Neural crest cell (in vitro differentiated cells): ENCODE measurements around the gene MRFAP1L1. TPM values are rescaled to one million over a fixed set of nuclear protein-coding genes. Genes with fewer than 3 reads are reported as not detected.

Experiments used
- DNase-seq: peaks from one replicate; pipeline ENCODE4 v3.0.0; 2021; ENCODE audit warnings: low read depth, mixed read lengths, low spot score
- H3K27ac Mint-ChIP-seq: one replicate; pipeline ENCODE4 v1.8.0; 2021; ENCODE audit warnings: mild to moderate bottlenecking, mixed read lengths; ENCODE audit not compliant: unreplicated experiment
- H3K27me3 Mint-ChIP-seq: 2 replicates; pipeline ENCODE4 v1.8.0; 2021; ENCODE audit warnings: low read depth, mild to moderate bottlenecking, mixed read lengths
- H3K36me3 Mint-ChIP-seq: 2 replicates; pipeline ENCODE4 v1.8.0; 2021; ENCODE audit warnings: low read depth, mild to moderate bottlenecking, mixed read lengths
- H3K4me1 Mint-ChIP-seq: 2 replicates; pipeline ENCODE4 v1.8.0; 2021; ENCODE audit warnings: mixed read lengths
- H3K4me3 Mint-ChIP-seq: one replicate; pipeline ENCODE4 v1.8.0; 2021; ENCODE audit warnings: mild to moderate bottlenecking, mixed read lengths
- H3K9me3 Mint-ChIP-seq: 2 replicates; pipeline ENCODE4 v1.8.0; 2021; ENCODE audit warnings: mixed read lengths
- total RNA-seq: library from RNA; stranded (reverse); gene quantifications from 2 replicates; pipeline ENCODE4 v1.2.1, GENCODE V29; 2021
- TF ChIP-seq, protein P1 (sequence below): fragments of 200-600 bp; sonication (generic); conservative IDR thresholded peaks from 2 replicates; pipeline ENCODE4 v1.5.0; 2021; ENCODE audit warnings: antibody characterized with exemption, mild to moderate bottlenecking

Gene MRFAP1L1
- total RNA-seq, 1 donor from 2014 or later, result 70.4 TPM

DNA sequence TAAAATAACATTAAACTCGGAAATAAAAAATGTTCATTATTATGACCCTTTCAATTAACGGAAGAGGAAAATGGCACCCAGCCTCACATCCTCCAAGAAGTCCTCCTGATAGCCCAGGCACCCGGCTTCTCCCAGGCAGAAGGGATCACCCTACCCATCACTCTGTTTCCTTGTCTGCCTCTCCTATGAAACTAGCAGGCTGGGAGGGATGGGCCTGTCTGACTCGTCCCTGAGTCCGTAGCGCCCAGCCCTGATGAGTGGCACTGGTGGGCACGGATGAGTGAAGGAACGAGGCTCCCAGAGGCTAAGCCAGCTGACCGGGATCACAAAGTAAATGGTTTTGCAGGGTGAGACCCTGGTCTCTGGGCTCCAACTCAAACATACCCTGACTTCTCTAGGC, 44.2 kb upstream of the MRFAP1L1 start:
- no peak overlapping the region for H3K27ac Mint-ChIP-seq
- no peak for DNase-seq

DNA sequence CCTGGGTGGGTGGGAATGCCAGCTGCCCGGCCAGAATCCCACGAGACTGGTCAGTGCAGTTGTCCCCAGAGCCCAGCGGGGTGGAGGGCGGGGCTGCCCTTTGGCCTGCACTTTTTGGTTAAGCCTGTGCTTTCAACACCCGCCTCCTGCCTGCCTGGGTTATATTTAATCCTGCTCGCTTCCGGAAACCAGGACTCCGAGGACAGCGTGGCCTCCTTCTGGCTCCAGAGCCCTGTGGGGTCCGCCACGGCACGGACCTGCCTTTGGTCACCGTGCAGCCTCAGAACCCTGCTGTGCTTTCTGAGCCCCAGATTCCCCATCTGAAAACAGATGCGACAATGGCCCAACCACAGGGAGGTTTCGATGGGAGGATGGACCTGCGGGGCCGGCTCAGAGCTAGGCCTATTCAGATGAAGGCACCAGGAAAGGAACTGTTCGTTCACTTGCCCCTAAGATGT, 43.5 kb upstream of the MRFAP1L1 start:
- H3K27ac Mint-ChIP-seq, result no peak overlapping the region
- DNase-seq, result no peak
- peaks cover 29% of the 10 kb centered on the region for H3K4me1 Mint-ChIP-seq

More for the DNA sequence above, 44.2 kb upstream of the MRFAP1L1 start:
- TF ChIP-seq, protein P1, sequence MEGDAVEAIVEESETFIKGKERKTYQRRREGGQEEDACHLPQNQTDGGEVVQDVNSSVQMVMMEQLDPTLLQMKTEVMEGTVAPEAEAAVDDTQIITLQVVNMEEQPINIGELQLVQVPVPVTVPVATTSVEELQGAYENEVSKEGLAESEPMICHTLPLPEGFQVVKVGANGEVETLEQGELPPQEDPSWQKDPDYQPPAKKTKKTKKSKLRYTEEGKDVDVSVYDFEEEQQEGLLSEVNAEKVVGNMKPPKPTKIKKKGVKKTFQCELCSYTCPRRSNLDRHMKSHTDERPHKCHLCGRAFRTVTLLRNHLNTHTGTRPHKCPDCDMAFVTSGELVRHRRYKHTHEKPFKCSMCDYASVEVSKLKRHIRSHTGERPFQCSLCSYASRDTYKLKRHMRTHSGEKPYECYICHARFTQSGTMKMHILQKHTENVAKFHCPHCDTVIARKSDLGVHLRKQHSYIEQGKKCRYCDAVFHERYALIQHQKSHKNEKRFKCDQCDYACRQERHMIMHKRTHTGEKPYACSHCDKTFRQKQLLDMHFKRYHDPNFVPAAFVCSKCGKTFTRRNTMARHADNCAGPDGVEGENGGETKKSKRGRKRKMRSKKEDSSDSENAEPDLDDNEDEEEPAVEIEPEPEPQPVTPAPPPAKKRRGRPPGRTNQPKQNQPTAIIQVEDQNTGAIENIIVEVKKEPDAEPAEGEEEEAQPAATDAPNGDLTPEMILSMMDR, result no peak
- Mint-ChIP-seq H3K36me3 (no peaks in the 10 kb centered on the region), H3K4me1 (peaks cover 34% of the 10 kb centered on the region), H3K9me3 (no peaks in the 10 kb centered on the region), H3K27me3 (no peaks in the 10 kb centered on the region), H3K4me3 (no peak overlapping the region)

DNA sequence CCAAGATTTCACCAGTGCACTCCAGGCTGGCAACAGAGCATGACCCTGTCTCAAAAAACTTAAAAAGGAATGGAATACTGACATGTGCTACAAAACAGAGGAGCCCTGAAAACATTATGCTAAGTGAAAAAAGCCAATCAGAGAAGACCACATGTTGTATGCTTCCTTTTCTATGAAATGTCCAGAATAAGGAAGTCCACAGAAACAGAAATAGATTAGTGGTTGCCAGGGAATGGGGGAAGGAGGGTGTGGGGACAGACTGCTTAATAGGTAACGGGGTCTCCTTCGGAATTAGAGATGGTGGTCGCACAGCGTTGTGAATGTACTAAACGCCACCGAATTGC, 42.8 kb upstream of the MRFAP1L1 start:
- no peaks in the 10 kb centered on the region for H3K9me3 Mint-ChIP-seq
- H3K27ac Mint-ChIP-seq, result no peak overlapping the region
- no peak overlapping the region for H3K4me3 Mint-ChIP-seq
- no peaks in the 10 kb centered on the region for H3K27me3 Mint-ChIP-seq
- peaks cover 31% of the 10 kb centered on the region for H3K4me1 Mint-ChIP-seq
- TF ChIP-seq, protein P1, result no peak
- DNase-seq, result no peak
- H3K36me3 Mint-ChIP-seq, result no peaks in the 10 kb centered on the region

More for the DNA sequence above, 43.5 kb upstream of the MRFAP1L1 start:
- no peaks in the 10 kb centered on the region for H3K9me3 Mint-ChIP-seq
- no peaks in the 10 kb centered on the region for H3K36me3 Mint-ChIP-seq
- TF ChIP-seq, protein P1, result no peak
- H3K27me3 Mint-ChIP-seq, result no peaks in the 10 kb centered on the region
- H3K4me3 Mint-ChIP-seq, result no peak overlapping the region

- H3K4me3 Mint-ChIP-seq, result no peak overlapping the region
- H3K4me1 Mint-ChIP-seq, result peaks cover 35% of the 10 kb centered on the region
- H3K36me3 Mint-ChIP-seq, result no peaks in the 10 kb centered on the region
- no peaks in the 10 kb centered on the region for H3K27me3 Mint-ChIP-seq
- no peak for DNase-seq
- TF ChIP-seq, protein P1, result no peak
- H3K9me3 Mint-ChIP-seq, result no peaks in the 10 kb centered on the region
- no peak overlapping the region for H3K27ac Mint-ChIP-seq
Observed at GRCh38 chr4:6751611-6752485, 42.2 kb upstream of the MRFAP1L1 start.

DNA sequence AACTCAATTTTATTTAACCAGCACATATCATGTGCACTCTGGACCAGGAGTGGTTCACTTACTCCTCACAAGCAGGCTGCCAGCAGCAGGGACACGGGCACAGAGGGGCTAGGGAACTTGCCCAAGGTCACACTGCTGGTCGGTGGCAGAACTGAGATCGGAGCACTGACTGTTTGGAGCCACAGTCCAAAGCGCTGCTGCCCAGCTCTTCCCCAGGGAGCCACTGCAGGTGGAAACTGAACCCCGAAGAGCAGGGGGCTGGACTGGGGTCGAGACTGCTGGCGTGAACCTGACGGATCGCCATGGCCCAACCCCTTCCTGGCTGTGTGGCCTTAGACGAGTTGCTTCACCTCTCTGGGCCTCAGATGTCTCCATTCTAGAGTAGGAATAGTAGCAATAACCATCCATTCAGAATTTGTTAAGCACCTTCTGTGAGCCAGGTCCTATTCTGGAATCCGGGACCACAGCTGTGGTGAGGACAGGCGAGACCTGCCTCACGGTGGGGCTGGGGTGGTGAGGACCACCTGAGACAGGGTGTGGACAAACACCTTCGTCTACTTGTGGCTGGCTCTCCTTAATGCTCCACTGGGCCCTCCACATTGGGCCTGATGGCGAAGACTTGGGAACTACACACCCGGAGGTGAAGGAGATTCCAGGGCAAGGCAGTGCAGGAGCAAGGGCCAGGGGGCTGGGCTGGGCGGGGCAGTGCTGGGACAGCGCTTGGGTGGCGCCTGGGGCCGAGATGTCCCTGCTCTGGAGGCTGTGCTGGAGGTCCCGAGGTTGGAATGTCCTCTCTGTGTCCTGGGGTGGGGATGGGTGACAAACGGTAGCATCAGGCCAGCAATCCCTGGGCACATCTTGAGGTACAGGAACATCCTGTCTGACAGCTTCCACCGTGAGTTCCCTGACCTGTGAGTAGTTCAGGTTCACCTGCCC, 40.9 kb upstream of the MRFAP1L1 start:
- Mint-ChIP-seq H3K4me3 (no peak overlapping the region), H3K9me3 (no peaks in the 10 kb centered on the region), H3K4me1 (peaks cover 44% of the 10 kb centered on the region), H3K27me3 (no peaks in the 10 kb centered on the region), H3K27ac (no peak overlapping the region), H3K36me3 (no peaks in the 10 kb centered on the region)
- no peak for DNase-seq
- TF ChIP-seq, protein P1, result no peak
